GM21825 (cell line): ENCODE measurements around the gene ANTXR1.

ENCODE experiments used
- ATAC-seq: cut with Tn5 transposase; IDR thresholded peaks from one replicate; pipeline ENCODE4 v1.9.1; 2021; ENCODE audit warnings: mild to moderate bottlenecking, moderate library complexity; ENCODE audit not compliant: unreplicated experiment

ANTXR1 gene

DNA sequence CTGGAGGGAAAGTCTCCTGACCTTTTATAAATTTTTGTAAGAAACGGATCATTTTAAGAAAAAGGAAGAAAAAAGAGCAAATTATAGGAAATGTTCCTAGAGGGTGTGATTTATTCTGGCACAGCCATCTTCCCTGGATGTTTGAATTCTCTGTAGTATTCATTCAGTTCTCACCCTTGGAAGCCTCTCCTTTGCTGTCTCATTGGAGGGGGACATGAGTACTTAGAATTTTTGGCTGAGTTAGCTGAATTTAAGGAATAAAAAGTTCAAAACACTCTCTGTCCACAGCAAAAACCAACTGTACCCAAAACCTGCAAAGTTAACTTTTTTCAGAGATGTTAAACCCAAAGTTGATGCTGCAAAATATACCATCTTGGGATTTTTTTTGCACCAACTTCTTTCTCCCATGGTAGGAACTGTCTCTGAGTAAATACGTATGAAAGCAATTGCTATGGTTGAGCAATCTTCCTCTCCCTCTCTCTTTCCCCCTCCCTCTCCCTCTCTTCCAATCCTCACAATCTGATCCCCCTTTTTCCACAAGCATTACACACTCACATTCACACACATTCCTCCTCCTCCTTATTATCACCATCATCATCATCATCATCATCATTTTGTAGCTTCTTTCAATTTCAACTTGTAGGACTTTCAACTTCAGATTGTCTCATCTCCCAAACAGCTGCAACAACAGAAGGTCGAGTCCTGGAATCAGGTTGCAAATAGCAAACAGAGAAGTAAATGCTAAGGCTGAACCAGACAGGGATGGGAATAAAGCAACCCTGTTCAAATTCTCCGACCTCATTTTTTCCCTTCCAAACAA lies 190.4 kb downstream of the ANTXR1 start:
- no peak for ATAC-seq

DNA sequence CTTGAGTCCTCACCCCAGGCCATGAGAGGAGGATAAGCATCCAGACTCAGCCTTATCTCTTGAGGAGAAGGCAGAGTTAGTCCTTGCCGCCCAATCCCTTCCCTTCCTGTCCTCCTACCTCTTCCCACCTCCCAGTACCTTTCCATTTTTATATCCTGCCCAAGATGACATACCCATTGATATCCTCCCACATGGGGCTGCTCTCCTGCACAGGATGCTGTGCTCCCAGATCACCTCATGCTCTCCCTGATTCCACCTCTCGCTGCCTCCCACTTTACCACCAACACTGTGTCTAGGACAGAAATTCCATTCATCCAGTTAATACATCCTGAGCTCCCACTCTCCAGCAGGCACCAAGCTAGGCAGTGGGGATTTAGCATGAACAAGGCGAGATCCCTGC lies 191.7 kb downstream of the ANTXR1 start:
- no peak for ATAC-seq

DNA sequence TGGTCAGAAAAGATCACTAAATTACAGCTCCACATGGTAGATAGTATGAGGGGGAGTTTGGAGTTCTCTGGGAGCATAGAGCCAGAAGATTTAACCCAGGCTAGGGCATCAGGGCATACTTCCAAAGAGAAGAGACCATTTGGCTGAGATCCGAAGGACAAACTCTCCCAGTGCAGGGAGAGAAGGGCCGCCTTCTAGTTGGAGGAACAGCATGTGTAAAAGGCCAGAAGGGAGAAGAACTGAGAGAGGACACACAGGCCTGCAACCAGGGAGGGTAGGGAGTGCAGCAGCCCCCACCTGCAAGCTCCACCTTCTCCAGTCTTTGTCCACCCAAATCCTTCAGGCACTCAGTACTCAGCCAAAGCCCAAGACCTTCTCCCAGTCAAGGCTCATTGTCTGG lies 192.1 kb downstream of the ANTXR1 start:
- ATAC-seq = no peak

DNA sequence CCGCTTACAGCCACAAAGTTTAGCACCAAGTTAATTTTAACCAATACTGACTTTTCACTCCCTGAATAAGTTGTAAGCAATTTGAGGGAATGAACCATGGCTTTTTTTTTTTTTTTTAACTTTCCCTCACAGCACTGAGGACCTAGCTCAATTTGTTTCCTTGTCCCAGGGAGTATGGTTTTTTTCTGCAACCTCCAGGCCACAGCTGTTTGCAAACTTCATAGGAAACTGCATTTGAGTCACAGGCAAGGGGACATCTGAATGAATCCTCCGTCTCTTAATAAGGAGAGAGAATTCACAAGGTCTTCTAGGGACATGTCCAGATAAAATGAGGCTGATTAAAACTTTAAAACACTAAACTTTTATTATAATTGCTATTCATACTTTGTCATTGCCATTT lies 192.5 kb downstream of the ANTXR1 start:
- ATAC-seq = no peak

DNA sequence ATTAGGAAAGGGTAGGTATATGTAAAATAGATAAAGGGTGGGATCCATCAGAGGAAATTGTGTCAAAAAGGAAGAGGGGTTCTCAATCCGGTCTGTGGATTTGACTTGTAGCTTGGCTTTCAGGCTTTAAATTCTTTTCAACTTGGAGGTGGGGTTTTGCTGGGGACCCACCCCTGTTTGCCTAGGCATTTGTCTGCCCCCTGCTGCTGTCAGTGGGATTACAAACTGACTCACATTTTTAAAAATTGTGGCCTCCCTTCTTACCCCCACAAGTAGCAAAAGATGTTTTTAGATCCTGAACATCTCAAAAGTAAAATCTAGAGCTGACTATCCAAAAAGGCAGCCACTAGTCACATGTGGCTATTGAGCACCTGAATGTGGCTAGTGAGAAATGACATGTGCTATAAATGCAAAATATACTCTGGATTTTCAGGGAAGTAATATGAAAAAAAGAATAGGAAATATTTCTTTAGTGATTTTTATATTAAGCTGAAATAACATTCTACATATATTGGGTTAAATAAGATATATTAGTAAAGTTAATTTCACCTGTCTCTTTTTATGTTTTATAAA lies 195.1 kb downstream of the ANTXR1 start:
- no peak for ATAC-seq

DNA sequence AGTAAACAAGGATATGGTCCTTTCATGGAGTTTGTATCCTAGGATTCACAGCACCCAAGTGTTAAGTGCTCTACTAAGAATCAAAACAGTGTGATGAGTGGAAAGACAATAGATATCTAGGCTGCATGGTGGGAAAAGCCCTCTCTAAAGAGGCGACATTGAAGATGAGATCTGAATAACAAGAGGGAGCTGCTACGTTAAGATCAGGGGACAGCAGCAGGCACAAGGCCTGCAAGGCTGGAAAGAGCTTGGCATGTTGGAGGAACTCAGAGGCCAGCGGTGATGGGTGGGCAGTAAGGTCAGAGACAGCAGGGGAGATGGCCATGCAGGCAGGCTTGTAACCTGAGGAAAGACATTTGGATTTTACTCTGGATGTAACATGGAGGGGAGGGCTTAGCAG lies 196.5 kb downstream of the ANTXR1 start:
- no peak for ATAC-seq

DNA sequence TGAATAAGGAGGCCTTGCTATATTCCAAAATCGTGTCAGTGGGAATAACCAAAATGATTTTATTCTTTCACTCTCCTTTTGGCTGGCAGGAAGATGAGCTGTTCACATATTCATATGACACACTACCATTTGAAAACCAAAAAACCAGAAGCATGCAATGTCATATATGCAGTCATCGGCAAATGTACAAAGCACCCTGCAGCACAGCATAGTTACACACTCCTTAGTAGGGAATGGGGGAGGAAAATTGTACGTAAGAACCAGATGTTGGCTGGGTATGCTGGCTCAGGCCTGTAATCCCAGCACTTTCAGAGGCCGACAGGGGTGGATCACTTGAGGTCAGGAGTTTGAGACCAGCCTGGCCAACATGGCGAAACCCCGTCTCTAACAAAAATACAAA lies 197.4 kb downstream of the ANTXR1 start:
- no peak for ATAC-seq

DNA sequence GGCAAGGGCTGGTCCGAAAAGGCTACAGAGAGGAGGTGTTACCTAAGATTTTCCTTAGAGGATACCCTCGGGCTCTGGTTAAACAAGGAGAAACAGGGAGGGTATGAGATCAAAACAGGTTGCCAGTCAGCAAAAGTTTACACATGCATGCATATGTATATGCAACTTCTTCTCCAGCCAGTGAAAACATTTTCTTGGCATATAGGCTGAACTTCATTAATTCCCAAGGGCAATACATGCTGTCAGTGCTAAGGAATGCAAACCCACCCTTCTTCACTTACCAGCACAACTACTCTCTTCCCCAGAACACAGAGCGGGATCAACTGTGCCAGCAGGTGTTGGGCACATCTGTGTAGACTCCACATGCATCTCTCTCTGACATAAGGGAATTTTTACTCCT lies 198.1 kb downstream of the ANTXR1 start:
- no peak for ATAC-seq

DNA sequence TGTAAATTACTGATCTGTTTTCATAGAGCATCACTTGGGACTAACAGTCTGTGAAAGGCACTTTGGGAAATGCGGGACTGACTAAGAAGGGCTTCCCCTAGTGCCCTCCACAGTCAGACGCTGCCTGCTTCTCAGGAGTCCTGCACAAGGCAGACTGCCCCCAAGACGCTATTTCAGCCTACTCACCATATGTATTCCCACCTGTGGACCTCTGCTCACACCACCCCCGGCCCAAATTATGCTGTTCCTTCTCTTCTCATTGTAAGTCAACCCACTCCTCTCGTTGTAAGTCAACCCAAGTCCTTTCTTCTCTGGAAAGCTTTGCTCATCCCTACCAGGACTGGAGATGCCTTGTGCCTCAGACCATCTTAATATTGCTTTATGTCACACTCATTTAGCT lies 198.7 kb downstream of the ANTXR1 start:
- no peak for ATAC-seq

DNA sequence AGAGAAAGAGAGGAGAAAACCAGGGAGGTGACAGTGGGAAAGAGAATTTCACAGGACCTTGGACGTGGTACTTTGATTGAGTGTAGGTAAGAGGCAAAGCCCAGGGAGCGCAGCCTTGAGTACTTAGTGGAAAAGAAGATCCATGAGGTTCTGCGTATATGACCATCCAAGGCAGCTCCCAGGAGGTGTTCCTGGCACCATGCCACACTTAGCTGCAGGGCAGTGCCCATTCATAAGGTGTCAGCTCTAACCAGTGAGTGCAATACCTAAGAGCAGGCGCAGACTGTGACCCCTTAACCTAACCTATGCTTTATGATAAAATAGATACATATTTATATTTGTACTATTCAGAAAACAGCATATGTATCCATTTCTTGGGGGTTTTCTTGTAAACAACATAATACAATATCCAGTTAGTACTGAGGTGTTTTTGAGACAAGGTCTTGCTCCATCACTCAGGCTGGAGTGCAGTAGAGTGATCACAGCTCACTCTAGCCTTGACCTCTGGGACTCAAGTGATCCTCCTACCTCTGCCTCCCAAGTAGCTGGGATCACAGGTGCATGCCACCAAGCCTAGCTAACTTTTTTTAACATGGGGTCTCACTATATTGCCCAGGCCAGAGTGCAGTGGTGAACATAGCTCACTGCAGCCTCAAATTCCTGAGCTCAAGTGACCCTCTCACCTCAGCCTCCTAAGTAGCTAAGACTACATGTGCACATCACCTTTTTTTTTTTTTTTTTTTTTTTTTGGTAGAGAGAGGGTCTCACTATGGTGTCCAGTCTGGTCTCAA lies 199.5 kb downstream of the ANTXR1 start:
- ATAC-seq = no peak

DNA sequence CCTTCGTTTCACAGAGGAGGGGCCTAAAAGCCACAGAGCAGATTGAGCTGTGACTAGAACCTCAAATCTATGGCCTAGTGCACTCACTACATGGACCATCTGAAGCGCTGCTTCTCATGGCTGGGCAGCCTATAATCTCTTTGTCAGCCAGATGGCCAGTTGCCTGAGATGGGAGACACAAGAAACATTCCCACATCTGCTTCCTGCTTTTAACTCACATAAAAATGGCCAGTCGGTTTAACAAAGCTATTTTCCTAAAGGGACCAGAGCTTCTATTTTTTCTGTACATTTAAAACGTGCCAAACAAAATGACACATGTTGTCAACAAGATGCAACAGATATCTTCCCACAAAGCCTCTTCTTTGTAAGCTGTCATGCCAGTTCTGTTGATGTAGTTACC lies 200.2 kb downstream of the ANTXR1 start:
- ATAC-seq = no peak

DNA sequence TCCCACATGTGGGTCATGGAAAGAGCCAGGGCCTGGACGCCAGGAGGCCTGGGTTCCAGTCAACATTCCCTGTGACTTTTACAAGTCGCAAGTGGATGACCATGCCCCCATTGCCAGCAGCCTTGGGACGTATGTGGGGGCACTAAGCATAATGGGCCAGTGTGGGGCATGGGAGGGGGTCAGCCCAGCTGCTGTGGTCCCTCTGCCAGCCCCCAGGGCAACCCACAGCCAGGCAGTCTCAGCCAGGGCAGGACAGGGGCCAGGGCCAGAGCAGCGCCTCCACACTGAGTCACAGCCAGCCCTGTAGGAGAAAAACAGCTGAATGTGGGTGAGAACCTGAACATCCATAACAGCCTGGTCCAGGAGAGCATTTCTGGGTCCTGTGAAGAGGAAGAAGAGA lies 200.8 kb downstream of the ANTXR1 start:
- ATAC-seq = no peak

DNA sequence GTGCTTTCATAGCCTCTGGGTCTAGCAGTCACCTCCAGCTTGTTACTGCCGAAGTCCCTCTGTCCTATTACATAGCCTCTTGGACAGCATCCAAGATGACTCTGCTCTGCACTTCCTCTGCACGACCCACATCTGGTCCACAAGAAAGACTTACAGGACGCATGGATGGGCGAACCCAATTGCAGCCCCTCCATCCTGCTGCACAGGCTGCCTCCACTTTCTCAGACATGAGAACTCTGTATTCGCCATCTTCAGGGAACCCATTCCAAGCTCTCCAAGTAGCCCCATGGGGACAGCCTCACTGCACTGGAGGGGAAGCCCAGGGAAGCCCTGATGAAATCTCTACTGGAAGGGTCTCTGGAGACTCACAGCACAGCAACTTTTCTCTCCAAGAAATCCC lies 201.9 kb downstream of the ANTXR1 start:
- no peak for ATAC-seq

DNA sequence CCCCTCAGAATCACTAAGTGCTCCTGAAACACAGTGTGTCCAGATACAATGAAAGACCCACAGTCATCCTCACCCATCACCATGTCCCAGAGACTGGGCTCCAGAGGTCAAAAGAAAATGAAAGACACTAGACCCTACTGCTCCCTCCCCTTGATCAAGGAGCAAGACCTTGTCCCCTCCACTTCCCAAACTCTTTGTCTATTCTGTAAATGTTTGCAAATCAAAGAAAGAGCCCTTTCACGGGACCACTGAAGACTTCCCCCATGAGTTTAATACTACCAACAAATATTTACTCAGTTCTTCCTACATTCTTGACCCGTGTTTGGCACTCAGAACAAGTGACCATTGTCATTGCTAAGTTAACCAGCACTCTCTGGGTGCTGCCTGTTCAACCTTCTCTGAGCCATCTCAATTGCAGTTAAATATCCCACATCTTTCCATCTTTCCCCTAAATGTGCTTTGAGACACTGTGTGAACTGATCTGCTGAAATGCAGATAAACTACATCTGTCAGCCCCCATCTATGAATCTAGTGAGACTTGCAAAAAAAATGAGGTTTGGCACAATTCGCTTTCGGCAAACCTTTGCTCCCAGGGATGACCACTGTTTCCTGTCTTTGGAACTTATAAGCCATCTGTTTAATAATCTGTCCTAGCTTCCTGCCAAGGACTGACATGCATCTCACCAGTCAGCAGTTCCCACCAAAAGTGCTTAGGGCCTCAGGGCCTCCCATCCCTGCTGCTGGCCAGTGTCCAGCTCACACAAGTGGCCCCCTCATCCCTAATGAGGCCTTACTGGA lies 203.8 kb downstream of the ANTXR1 start:
- no peak for ATAC-seq

DNA sequence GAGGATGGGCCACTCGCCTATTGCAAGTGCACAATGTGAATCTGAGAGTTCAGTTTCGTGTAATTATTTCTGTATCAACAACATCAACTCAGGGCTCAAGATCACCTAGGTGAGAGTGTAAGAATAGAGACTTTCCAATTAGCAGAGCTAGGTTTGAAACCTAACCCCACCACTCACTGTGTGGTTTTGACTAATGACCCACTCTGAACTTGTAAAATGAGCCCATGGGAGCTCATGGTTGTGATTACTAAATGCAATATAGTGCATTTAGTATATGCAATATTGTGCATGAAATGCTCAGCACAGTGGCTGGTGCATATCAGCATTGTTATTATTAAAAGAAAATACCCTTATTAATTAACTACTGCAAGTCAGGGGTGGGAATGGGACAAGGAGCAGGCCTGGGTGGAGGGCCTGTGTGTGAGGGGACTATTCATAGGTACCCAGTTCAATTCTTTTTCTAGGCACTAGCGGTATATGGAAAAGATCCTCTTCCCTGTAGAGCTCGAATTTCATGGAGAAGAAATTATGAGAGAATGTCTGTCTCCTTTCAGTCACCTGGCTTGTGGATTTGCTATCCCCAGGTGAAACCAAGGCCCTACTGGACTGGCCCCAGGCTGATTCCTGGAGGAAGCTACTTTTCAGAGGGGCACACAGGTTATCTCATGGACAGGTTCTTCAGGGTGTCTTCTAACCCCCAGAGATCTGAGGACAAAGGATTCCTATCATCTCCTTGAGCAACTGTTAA lies 204.5 kb downstream of the ANTXR1 start:
- no peak for ATAC-seq

DNA sequence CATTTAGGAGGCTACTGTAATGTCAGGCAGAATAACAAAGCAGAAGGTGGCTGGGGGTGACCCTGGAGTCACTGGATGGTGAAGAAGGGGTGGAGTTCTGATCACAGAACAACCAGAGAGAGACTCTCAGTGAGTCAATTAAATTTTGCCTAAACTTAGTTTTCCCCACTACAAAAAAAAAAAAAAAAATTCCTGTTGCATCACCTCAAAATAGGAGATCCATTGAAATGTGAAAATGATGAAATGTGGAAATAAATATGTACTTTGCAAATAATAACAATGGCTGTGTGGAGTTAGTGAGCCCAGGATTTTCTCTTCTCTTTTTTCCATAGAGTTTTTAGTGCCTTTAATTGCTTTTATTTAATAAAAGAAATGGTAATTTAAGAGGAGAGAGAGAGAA lies 208.5 kb downstream of the ANTXR1 start:
- no peak for ATAC-seq

DNA sequence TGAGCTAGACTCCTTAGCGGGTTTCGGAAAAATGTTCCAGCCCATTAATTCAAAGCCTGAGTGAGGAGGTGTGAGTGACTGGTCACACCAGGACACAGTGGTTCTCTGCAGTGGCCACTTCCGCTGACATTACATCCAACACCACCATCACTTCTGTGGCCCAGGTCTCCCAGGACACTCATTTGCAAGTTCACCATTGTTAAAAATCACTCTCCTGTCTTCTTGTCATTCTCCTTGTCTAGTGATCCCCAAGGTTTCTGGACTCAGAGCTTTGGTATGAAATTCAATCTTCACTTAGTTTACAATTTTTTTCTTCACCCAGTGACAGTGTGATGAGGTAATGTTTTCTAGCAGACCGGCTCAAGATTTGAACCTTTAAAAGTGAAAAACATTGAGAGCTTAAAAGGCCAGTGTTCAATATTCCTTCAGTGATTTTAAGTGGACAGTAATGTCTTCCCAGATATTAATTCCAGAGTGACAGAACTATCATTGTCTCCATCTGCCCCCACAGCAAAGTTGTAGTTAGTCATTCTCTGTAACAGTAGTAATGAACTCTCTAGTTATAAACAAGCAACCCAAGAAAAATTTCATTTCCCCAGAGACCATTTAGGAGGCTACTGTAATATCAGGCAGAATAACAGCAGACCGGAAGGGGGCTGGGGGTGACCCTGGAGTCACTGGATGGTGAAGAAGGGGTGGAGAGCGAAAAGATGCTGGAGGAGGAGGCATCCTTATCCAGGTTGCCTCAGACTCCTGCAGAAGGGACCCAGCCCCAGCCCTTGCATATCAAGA lies 209.2 kb downstream of the ANTXR1 start:
- ATAC-seq = no peak

DNA sequence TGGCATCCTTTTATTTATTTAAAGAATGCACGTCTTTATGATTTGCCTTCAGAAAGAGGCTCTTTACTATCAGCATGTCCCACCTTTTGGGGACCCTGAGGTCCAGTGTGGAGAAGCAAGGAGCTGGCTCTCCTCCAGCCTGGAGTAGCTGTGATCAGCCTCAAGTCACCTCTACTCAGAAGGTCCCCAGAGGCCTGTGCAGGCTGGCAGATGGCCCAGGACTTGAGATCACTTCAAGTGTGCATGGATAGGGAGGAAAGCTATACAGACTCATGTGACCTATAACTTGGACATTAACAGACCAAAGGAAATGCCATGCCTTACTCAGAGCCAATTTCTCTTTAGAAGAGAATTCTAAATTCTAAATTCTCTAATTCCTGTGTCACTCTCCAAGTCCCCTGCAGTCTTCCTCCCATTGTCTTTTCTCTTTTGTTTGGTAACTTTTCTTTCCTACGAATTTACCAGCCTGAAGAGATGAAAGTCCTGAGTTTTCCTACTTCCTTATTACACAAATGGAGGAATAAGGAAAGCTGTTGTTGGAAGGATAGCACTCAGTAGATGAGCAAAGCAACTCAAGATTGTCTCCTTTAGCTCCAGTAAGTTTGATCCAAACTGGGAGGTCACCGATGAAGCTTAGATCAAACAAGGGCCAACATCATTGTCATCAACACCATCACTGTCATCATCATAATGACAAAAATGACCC lies 210.1 kb downstream of the ANTXR1 start:
- ATAC-seq = no peak
